Keratinocyte (primary cell): ENCODE measurements around the gene RAET1E. TPM values are rescaled to one million over a fixed set of nuclear protein-coding genes. Genes with fewer than 3 reads are reported as not detected.

Experiments used
- DNase-seq: peaks from one replicate; pipeline ENCODE4 v3.0.0-alpha.2; 2011; ENCODE audit warnings: low read depth, missing footprints, low spot score
- FAIRE-seq: peaks from 2 replicates; lab custom pipeline; 2011; peaks lifted over from hg19 to GRCh38; lab: Jason Lieb, UNC
- H2AFZ ChIP-seq: 2 replicates; pipeline ENCODE4 v1.6.0; 2012; ENCODE audit warnings: low read length, control low read depth, inconsistent platforms; ENCODE audit not compliant: control insufficient read depth
- H3K27ac ChIP-seq: 2 replicates; pipeline ENCODE4 v1.5.1; 2011; ENCODE audit warnings: low read length; ENCODE audit not compliant: control insufficient read depth, insufficient read depth
- H3K27me3 ChIP-seq: 3 replicates; pipeline ENCODE4 v1.6.0; 2011; ENCODE audit warnings: low read length; ENCODE audit not compliant: control insufficient read depth, insufficient read depth; ENCODE audit errors: extremely low read depth
- H3K36me3 ChIP-seq, 2 experiments: 2 replicates in 1 of 2; 3 replicates in 1 of 2; pipeline ENCODE4 v1.5.1; 2011; ENCODE audit warnings: low read length in 2 of 2, mild to moderate bottlenecking in 1 of 2; ENCODE audit not compliant: control insufficient read depth in 2 of 2, insufficient read depth in 2 of 2; ENCODE audit errors: extremely low read depth in 1 of 2
- H3K4me1 ChIP-seq: 3 replicates; pipeline ENCODE4 v1.5.1; 2011; ENCODE audit warnings: low read length; ENCODE audit not compliant: control insufficient read depth, insufficient read depth; ENCODE audit errors: extremely low read depth
- H3K4me2 ChIP-seq: 3 replicates; pipeline ENCODE4 v1.6.0; 2011; ENCODE audit warnings: low read depth, low read length; ENCODE audit not compliant: control insufficient read depth, insufficient read depth; ENCODE audit errors: extremely low read depth
- H3K4me3 ChIP-seq, 3 experiments: fragments of 200-600 bp in 1 of 3; sonication (generic) in 1 of 3; 2 replicates in 2 of 3; 3 replicates in 1 of 3; pipeline ENCODE4 v1.5.1; 2011 to 2016; ENCODE audit warnings: low read length in 3 of 3, mild to moderate bottlenecking in 3 of 3, control low read depth in 2 of 3, inconsistent platforms in 1 of 3, low read depth in 1 of 3, mixed read lengths in 1 of 3, mixed run types in 1 of 3, moderate library complexity in 1 of 3; ENCODE audit not compliant: control insufficient read depth in 2 of 3, insufficient read depth in 2 of 3; ENCODE audit errors: extremely low read depth in 1 of 3
- H3K79me2 ChIP-seq: 2 replicates; pipeline ENCODE4 v1.6.0; 2012; ENCODE audit warnings: low read length; ENCODE audit not compliant: control insufficient read depth, insufficient read depth
- H3K9ac ChIP-seq: 3 replicates; pipeline ENCODE4 v1.6.0; 2011; ENCODE audit warnings: low read length; ENCODE audit not compliant: control insufficient read depth, insufficient read depth; ENCODE audit errors: extremely low read depth
- H3K9me1 ChIP-seq: 3 replicates; pipeline ENCODE4 v1.6.0; 2011; ENCODE audit warnings: low read length; ENCODE audit not compliant: control insufficient read depth, insufficient read depth; ENCODE audit errors: extremely low read depth
- H3K9me3 ChIP-seq: 2 replicates; pipeline ENCODE4 v1.5.1; 2012; ENCODE audit warnings: low read depth, low read length; ENCODE audit not compliant: control insufficient read depth
- H4K20me1 ChIP-seq: 3 replicates; pipeline ENCODE4 v1.6.0; 2011; ENCODE audit warnings: low read length; ENCODE audit not compliant: control insufficient read depth, insufficient read depth; ENCODE audit errors: extremely low read depth
- EZH2 ChIP-seq: IDR thresholded peaks from one replicate; pipeline ENCODE4 v1.6.1; 2012; ENCODE audit warnings: inconsistent platforms, mild to moderate bottlenecking, low read length, moderate library complexity
- dilution Hi-C: fragments of 300-500 bp; cut with MboI; formaldehyde crosslinking; loops from one replicate; pipeline ENCODE4 v1.7.0; 2020; ENCODE audit warnings: low sequenced_read_pairs; ENCODE audit not compliant: extremely low pct_ligation_motif_present
- polyA plus RNA-seq, 5 experiments: library from polyadenylated mRNA; depleted of rRNA in 3 of 5; stranded (reverse) in 3 of 5; stranded (forward) in 1 of 5; unstranded in 1 of 5; fragments of >200 nt; gene quantifications; 1 replicate in 1 of 5; 2 replicates in 3 of 5; 3 replicates in 1 of 5; pipeline versions ENCODE4 v1.2.1 to v1.2.3, GENCODE V29; 2011 to 2012; ENCODE audit warnings: missing spikeins in 2 of 5, low read depth in 1 of 5, low replicate concordance in 1 of 5
- TF ChIP-seq, protein P1 (sequence below), 3 experiments: IDR thresholded peaks in 1 of 3; conservative IDR thresholded peaks in 1 of 3; optimal IDR thresholded peaks in 1 of 3; 2 replicates in 2 of 3; 3 replicates in 1 of 3; pipeline versions ENCODE3 to v1.5.1; 2011; ENCODE audit warnings: low read length in 3 of 3, mild to moderate bottlenecking in 3 of 3, moderate library complexity in 2 of 3, control low read depth in 1 of 3, inconsistent platforms in 1 of 3; ENCODE audit not compliant: insufficient read depth in 2 of 3; ENCODE audit errors: extremely low read depth in 1 of 3

The RAET1E gene
- polyA plus RNA-seq, 1 donor (not counting 4 experiments of a cell fraction or from before 2014, with no cell fraction given) = 14.0 TPM

DNA sequence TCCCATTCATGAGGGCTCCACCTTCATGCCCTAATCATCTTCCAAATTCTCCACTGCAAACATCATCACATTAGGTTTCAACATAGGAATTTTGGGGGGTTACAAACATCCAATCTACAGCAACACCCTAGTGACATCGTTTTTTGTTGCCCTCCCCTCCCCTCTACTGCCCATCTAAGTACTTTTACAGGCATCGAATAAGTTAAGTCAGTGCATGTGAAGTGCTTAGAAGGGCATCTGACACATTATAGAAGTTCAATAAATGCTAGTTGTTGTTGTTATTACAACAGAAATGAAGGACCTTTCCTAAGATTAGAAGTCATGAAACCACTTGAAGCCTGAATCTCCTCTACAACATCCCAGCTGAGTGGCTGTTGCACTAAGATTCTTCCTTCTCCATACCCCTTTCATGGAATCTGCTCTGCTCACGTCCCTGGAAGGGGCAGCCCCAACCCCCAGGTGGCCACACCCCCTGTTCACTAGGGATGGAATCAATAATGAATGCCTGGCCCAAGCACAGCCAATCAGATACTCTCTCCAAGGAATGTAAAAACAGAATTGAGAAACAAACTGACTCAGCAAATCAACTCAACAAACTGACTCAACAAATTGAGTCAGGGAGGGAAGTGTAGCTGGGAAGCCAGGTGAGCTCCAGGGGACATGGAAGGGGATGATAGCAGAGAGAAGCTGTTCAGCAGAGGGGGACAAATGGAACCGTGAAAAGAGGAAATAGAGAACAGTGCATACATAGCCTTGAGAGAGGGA is 29.9 kb downstream of the RAET1E start:
- H3K4me2 ChIP-seq = no peak overlapping the region
- no peaks in the 10 kb centered on the region for H3K79me2 ChIP-seq
- H3K4me3 ChIP-seq = no peak overlapping the region
- no peaks in the 10 kb centered on the region for H3K9me1 ChIP-seq
- H3K9me3 ChIP-seq = no peaks in the 10 kb centered on the region
- H3K27me3 ChIP-seq = no peaks in the 10 kb centered on the region
- no peak overlapping the region for H3K9ac ChIP-seq
- dilution Hi-C loops = no loop called here
- no peak for DNase-seq
- H3K4me1 ChIP-seq = peaks cover 10% of the 10 kb centered on the region
- no peak overlapping the region for H3K27ac ChIP-seq
- no peak overlapping the region for H2AFZ ChIP-seq
- H4K20me1 ChIP-seq = no peaks in the 10 kb centered on the region
- FAIRE-seq = no peak
- H3K36me3 ChIP-seq = no peaks in the 10 kb centered on the region
- TF ChIP-seq, protein P1, sequence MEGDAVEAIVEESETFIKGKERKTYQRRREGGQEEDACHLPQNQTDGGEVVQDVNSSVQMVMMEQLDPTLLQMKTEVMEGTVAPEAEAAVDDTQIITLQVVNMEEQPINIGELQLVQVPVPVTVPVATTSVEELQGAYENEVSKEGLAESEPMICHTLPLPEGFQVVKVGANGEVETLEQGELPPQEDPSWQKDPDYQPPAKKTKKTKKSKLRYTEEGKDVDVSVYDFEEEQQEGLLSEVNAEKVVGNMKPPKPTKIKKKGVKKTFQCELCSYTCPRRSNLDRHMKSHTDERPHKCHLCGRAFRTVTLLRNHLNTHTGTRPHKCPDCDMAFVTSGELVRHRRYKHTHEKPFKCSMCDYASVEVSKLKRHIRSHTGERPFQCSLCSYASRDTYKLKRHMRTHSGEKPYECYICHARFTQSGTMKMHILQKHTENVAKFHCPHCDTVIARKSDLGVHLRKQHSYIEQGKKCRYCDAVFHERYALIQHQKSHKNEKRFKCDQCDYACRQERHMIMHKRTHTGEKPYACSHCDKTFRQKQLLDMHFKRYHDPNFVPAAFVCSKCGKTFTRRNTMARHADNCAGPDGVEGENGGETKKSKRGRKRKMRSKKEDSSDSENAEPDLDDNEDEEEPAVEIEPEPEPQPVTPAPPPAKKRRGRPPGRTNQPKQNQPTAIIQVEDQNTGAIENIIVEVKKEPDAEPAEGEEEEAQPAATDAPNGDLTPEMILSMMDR (optimal IDR thresholded peaks at IDR 0.05 in 1 of 3, IDR thresholded peaks at IDR 0.05 in 1 of 3, conservative IDR thresholded peaks at IDR 0.05 in 1 of 3; ENCODE audit: extremely low read depth in 1 of 3, insufficient read depth in 2 of 3, low read length in 3 of 3) = no peak
- TF ChIP-seq EZH2 = no peak

DNA sequence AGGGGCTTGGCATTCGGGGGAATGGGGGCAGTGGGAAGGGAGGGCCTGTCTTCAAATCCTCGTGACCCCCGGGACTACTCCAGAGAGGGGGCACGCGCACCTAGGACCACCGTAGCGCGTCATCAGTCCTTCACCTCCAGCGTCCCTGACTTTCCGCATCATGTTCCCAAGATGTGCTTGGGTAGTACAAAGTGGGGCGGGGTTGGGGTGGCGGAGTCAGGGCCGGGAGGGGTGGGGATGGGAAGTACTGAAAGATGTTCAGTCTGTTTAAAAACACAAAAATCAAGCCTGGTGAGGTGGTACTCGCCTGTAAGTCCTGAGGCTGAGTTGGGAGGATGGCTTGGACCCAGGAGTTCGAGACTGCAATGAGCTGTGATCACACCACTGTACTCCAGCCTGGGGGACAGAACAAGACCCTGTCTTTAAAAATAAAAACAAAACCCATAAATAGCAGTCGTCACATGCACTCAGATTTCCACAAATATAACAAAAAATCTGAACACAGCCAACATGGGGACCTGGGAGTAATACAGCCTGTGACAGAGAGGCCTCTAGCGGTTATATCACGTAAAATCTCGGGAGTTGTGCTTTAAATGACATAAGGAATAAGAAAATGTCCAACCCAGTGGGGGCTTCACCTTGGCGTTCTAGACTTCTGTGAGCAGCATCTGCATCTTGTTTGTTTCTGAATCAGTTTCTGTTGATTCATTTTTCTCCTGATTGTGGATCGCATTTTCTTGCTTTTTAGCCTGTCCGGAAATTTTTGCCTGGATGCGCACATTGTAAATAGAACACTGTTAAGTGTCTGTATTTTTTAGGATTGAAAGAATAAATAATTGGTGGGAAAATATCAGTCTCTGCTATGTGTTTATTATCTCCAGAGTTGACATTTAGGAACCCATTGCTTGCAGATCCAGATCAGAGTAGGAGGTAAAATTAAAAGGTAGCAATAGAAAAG is 33.1 kb downstream of the RAET1E start:
- dilution Hi-C loops = no loop called here
- no peaks in the 10 kb centered on the region for H3K27me3 ChIP-seq
- no peak for TF ChIP-seq EZH2
- TF ChIP-seq, protein P1 (optimal IDR thresholded peaks at IDR 0.05 in 1 of 3, IDR thresholded peaks at IDR 0.05 in 1 of 3, conservative IDR thresholded peaks at IDR 0.05 in 1 of 3; ENCODE audit: extremely low read depth in 1 of 3, insufficient read depth in 2 of 3, low read length in 3 of 3) = peak; percentile 50 to 67 (median 61)
- peaks cover 25% of the 10 kb centered on the region for H3K4me1 ChIP-seq
- H2AFZ ChIP-seq = peak overlapping the region; percentile 89
- H4K20me1 ChIP-seq = no peaks in the 10 kb centered on the region
- peaks cover 24% of the 10 kb centered on the region for H3K79me2 ChIP-seq
- peaks cover 2 to 9% of the 10 kb centered on the region in 2 experiments for H3K36me3 ChIP-seq
- no peaks in the 10 kb centered on the region for H3K9me3 ChIP-seq
- DNase-seq = no peak
- no peak for FAIRE-seq
- peak overlapping the region; percentile 68 for H3K27ac ChIP-seq
- H3K4me3 ChIP-seq = peak overlapping the region; percentile 58 to 86 (median 64)
- H3K9ac ChIP-seq = peak overlapping the region; percentile 89
- no peaks in the 10 kb centered on the region for H3K9me1 ChIP-seq
- peak overlapping the region; percentile 79 for H3K4me2 ChIP-seq
